Measurements from ENCODE around the gene SLIT3.

SLIT3 gene

GRCh38 chr5:168831383-168831782 is 469.6 kb downstream of the SLIT3 start:
- Histone ChIP-seq H3K4me1 (peaks cover 70% of the 10 kb centered on the region), H3K36me3 (peaks cover 96% of the 10 kb centered on the region), H3K9me3 (no peaks in the 10 kb centered on the region), H3K27me3 (no peaks in the 10 kb centered on the region), H3K4me3 (ENCODE audit: low read depth, low read length) (no peak overlapping the region)
- TF ChIP-seq, protein P1, sequence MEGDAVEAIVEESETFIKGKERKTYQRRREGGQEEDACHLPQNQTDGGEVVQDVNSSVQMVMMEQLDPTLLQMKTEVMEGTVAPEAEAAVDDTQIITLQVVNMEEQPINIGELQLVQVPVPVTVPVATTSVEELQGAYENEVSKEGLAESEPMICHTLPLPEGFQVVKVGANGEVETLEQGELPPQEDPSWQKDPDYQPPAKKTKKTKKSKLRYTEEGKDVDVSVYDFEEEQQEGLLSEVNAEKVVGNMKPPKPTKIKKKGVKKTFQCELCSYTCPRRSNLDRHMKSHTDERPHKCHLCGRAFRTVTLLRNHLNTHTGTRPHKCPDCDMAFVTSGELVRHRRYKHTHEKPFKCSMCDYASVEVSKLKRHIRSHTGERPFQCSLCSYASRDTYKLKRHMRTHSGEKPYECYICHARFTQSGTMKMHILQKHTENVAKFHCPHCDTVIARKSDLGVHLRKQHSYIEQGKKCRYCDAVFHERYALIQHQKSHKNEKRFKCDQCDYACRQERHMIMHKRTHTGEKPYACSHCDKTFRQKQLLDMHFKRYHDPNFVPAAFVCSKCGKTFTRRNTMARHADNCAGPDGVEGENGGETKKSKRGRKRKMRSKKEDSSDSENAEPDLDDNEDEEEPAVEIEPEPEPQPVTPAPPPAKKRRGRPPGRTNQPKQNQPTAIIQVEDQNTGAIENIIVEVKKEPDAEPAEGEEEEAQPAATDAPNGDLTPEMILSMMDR (IDR thresholded peaks at IDR 0.05; ENCODE audit: low read depth, low read length), result no peak
- no peak for DNase-seq

DNA sequence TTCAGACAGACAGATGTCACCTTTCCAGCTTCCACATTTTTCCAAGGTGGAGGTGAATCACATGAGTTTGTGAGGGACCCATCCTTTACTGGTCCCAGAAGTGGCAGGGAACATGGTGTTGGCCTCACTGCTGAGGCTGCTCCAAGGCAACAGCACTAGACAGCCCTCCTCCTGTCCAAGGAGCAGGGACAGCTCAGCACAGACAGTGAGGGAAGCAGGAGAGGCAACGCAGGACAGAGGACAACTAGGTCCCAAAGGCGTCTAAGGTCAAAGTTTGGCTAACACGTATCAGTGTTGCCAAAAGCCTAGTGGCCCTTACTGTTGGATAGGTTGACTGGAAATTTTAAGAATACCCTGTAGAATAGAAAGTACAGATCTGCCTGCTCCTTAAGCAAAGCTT is 470.1 kb downstream of the SLIT3 start:
- peaks cover 96% of the 10 kb centered on the region for H3K36me3 ChIP-seq
- DNase-seq, result no peak
- H3K9me3 ChIP-seq, result no peaks in the 10 kb centered on the region
- peaks cover 75% of the 10 kb centered on the region for H3K4me1 ChIP-seq
- no peak overlapping the region for H3K4me3 ChIP-seq (ENCODE audit: low read depth, low read length)
- TF ChIP-seq, protein P1 (IDR thresholded peaks at IDR 0.05; ENCODE audit: low read depth, low read length), result no peak
- H3K27me3 ChIP-seq, result no peaks in the 10 kb centered on the region

DNA sequence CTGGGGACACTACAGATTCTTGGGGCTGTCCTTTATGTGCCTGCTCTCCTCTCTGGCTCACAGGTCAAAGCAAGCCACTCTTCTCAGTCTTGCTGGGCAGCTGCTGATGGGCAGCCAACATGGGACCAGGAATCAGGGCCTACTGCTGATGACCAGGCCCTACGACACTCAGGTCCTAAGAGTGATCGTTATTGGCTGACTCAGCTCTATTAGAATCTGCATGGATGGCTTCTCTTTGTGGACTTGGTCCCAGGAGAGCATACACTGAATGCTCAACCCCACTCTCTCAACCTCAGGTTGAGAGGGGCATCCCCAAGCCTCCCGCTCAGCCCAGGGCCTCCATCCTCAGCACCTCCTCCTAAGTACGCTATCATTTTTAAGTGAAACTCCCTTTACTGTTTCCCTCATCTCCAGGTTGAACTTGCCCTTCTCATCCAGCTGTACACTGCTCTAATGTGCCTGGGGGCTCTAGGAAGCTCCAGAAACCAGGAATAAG is 471.0 kb downstream of the SLIT3 start:
- Histone ChIP-seq H3K4me1 (peaks cover 84% of the 10 kb centered on the region), H3K9me3 (no peaks in the 10 kb centered on the region), H3K36me3 (peaks cover 97% of the 10 kb centered on the region), H3K4me3 (ENCODE audit: low read depth, low read length) (no peak overlapping the region), H3K27me3 (no peaks in the 10 kb centered on the region)
- no peak for DNase-seq
- TF ChIP-seq, protein P1 (IDR thresholded peaks at IDR 0.05; ENCODE audit: low read depth, low read length), result no peak

DNA sequence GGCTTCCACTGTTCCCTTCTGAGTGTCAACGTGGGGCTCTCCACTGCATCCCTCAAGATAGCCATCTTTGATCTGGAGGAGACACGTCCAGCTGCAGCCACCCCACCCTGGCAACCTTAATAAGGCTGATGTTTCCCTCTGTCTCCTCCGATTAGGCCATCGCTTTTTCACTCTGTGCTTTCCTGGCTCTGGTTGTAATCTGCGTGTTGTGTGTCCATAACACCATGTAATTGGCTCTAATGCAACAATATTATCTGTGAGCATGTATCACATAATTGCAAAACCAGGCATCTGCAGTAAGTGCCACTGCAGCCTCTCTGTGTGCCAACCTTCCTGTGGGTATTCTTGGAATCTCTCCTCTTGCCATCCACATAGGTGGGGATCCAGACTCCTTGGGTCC is 471.9 kb downstream of the SLIT3 start:
- Histone ChIP-seq H3K27me3 (no peaks in the 10 kb centered on the region), H3K4me1 (peaks cover 90% of the 10 kb centered on the region), H3K9me3 (no peaks in the 10 kb centered on the region), H3K4me3 (ENCODE audit: low read depth, low read length) (no peak overlapping the region), H3K36me3 (peaks cover 100% of the 10 kb centered on the region)
- TF ChIP-seq, protein P1 (IDR thresholded peaks at IDR 0.05; ENCODE audit: low read depth, low read length), result no peak
- peak; percentile 63 for DNase-seq

DNA sequence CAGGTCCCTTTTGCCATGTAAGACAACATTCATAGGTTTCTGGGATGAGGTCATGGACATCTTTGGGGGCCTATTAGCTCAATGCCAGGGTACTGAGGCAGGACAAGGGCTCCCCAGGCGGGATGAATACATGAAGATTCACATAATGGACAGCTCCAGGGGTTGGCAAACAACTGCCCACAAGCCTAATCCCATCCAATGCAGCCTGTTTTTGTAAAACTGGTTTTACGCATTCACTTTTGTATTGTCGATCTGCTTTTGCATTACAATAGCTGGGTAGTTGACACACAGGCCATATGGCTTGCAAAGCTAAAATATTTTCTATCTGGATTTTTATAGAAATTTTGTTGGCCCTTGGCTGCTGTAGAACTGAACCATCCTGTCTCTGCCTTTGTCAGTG is 473.3 kb downstream of the SLIT3 start:
- H3K4me1 ChIP-seq, result peaks cover 93% of the 10 kb centered on the region
- no peaks in the 10 kb centered on the region for H3K9me3 ChIP-seq
- no peak overlapping the region for H3K4me3 ChIP-seq (ENCODE audit: low read depth, low read length)
- DNase-seq, result no peak
- H3K27me3 ChIP-seq, result no peaks in the 10 kb centered on the region
- TF ChIP-seq, protein P1 (IDR thresholded peaks at IDR 0.05; ENCODE audit: low read depth, low read length), result no peak
- peaks cover 100% of the 10 kb centered on the region for H3K36me3 ChIP-seq

DNA sequence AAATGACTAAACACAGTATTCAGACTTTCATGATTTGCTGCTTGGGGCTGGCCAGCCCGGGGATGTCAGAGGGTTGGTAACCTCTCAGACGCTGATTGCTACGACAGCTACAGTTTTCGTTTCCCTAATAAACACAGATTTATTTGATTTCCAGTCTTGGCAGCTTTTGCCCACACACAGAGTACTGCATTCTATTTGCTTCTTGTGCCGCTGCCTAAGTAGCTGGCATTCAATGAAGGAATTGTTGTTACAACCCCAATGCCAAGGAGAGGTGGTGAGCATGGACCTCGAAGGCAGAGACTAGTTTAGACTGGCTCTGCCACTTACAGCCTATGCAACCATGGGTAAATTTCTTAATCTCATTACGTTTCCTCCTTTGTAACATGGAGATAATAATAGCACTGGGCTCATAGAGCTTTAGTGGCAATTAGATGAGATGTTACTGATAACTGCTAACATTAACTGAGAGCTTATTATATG is 474.7 kb downstream of the SLIT3 start:
- no peak overlapping the region for H3K4me3 ChIP-seq (ENCODE audit: low read depth, low read length)
- no peaks in the 10 kb centered on the region for H3K27me3 ChIP-seq
- no peaks in the 10 kb centered on the region for H3K9me3 ChIP-seq
- H3K4me1 ChIP-seq, result peaks cover 95% of the 10 kb centered on the region
- TF ChIP-seq, protein P1 (IDR thresholded peaks at IDR 0.05; ENCODE audit: low read depth, low read length), result no peak
- peaks cover 100% of the 10 kb centered on the region for H3K36me3 ChIP-seq
- DNase-seq, result no peak

Data from BE2C (cell line).